HFF-Myc (cell line): ENCODE data around the gene LHX3.

Source experiments
- DNase-seq: peaks from one replicate; pipeline ENCODE4 v3.0.0-alpha.2; 2011; ENCODE audit warnings: low read depth; ENCODE audit errors: extremely low read depth
- H3K4me3 ChIP-seq: replicated peaks from 2 replicates; pipeline ENCODE4 v1.5.1; 2011; ENCODE audit warnings: low read depth, mild to moderate bottlenecking, control low read depth, low read length
- TF ChIP-seq, protein P1 (sequence below): IDR thresholded peaks from 2 replicates; pipeline ENCODE4 v1.5.1; 2012; ENCODE audit warnings: mild to moderate bottlenecking, low read depth, low read length, control low read depth; ENCODE audit errors: missing control alignments

Gene LHX3

GRCh38 chr9:136219276-136219675 is 14.3 kb upstream of the LHX3 start:
- H3K4me3 ChIP-seq = no peak overlapping the region
- DNase-seq = peak; percentile 30
- TF ChIP-seq, protein P1, sequence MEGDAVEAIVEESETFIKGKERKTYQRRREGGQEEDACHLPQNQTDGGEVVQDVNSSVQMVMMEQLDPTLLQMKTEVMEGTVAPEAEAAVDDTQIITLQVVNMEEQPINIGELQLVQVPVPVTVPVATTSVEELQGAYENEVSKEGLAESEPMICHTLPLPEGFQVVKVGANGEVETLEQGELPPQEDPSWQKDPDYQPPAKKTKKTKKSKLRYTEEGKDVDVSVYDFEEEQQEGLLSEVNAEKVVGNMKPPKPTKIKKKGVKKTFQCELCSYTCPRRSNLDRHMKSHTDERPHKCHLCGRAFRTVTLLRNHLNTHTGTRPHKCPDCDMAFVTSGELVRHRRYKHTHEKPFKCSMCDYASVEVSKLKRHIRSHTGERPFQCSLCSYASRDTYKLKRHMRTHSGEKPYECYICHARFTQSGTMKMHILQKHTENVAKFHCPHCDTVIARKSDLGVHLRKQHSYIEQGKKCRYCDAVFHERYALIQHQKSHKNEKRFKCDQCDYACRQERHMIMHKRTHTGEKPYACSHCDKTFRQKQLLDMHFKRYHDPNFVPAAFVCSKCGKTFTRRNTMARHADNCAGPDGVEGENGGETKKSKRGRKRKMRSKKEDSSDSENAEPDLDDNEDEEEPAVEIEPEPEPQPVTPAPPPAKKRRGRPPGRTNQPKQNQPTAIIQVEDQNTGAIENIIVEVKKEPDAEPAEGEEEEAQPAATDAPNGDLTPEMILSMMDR = no peak

- TF ChIP-seq, protein P1 = no peak
- DNase-seq = no peak
- H3K4me3 ChIP-seq = no peak overlapping the region
Observed at GRCh38 chr9:136218673-136219072, 13.7 kb upstream of the LHX3 start.

GRCh38 chr9:136218271-136218670 is 13.3 kb upstream of the LHX3 start:
- no peak for DNase-seq
- H3K4me3 ChIP-seq = no peak overlapping the region

DNA sequence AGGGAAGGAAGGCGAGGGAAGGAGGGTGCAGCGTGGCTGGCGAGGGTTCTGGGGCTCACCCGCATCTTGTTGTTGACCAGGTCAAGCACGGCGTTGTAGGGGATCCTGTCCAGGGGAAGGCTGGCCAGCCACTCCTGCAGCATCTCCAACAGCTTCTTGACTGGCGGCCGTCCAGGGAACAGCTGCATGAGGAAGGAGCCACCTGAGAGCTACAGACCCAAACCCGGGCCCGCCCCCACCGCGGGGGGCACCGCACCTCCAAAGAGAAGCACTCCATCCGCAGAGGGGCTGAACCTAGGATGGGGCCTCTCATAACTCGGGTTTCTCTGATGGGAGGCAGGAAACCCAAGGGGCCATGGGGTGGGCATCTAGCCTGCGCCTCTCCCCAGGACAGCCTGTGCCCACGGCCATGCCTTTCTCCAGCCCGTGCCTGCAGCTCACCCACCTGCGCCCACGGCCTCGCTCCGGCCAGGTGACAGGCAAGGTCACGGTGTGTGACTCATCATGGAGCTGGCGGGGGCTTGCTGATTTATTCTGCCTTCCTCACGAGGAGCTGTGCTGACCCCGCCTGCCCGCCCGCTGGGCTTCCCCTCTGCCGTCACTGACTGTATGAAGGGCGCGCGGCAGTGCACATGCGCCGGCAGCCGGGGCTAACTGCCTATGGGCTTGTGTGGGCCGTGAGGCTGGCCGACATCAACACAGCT is 11.8 kb upstream of the LHX3 start:
- DNase-seq = no peak
- H3K4me3 ChIP-seq = no peak overlapping the region
- TF ChIP-seq, protein P1 = no peak

More at GRCh38 chr9:136218271-136218670, 13.3 kb upstream of the LHX3 start:
- TF ChIP-seq, protein P1 = no peak

GRCh38 chr9:136213733-136214132 is 8.8 kb upstream of the LHX3 start:
- TF ChIP-seq, protein P1 = no peak
- no peak overlapping the region for H3K4me3 ChIP-seq
- DNase-seq = no peak

- DNase-seq = no peak
- TF ChIP-seq, protein P1 = no peak
- no peak overlapping the region for H3K4me3 ChIP-seq
Observed at GRCh38 chr9:136212345-136212950, 7.5 kb upstream of the LHX3 start.
